Eye (tissue), 1 donor: ENCODE results near the gene OR2D2.
"Not testable (repeated sequence)": the region's sequence is repeated elsewhere in the genome, so short reads cannot be mapped to it uniquely, and the experiment has no call there.

Experiments
- DNase-seq: peaks from one replicate; pipeline ENCODE4 v3.0.0-alpha.2; 2015

Gene OR2D2

GRCh38 chr11:6876325-6876724, 16.0 kb downstream of the OR2D2 start, which contains the start of gene OR10A4:
TSS of gene OR10A4 (plus strand) at chr11:6876625. CDS start at chr11:6876648, 23 bp downstream.
- no peak for DNase-seq

GRCh38 chr11:6875761-6876160, 16.5 kb downstream of the OR2D2 start:
- no peak for DNase-seq

GRCh38 chr11:6871278-6871677, 21.0 kb downstream of the OR2D2 start:
- DNase-seq: no peak

GRCh38 chr11:6864438-6864837, 27.9 kb downstream of the OR2D2 start:
- DNase-seq: no peak

- no peak for DNase-seq
Measured at GRCh38 chr11:6862961-6863360, 29.3 kb downstream of the OR2D2 start, which contains the start of gene OR10A2. TSS of gene OR10A2 (plus strand) at chr11:6863057. CDS start at chr11:6869755, 6,698 bp downstream.

GRCh38 chr11:6856871-6857270, 35.4 kb downstream of the OR2D2 start:
- DNase-seq: no peak

GRCh38 chr11:6855971-6856541, 36.2 kb downstream of the OR2D2 start:
- DNase-seq: peak; percentile 83

- DNase-seq: not testable (repeated sequence)
Measured at GRCh38 chr11:6854801-6855200, 37.5 kb downstream of the OR2D2 start.

- no peak for DNase-seq
Measured at GRCh38 chr11:6850526-6850925, 41.8 kb downstream of the OR2D2 start.

- DNase-seq: no peak
Measured at GRCh38 chr11:6845383-6845782, 46.9 kb downstream of the OR2D2 start, which contains the start of gene OR10A5. TSS of gene OR10A5 (plus strand) at chr11:6845683. CDS start at chr11:6845683, 0 bp downstream.

- no peak for DNase-seq
Measured at GRCh38 chr11:6844356-6844755, 47.9 kb downstream of the OR2D2 start.

- DNase-seq: no peak
Measured at GRCh38 chr11:6843670-6844069, 48.6 kb downstream of the OR2D2 start.

- no peak for DNase-seq
Measured at GRCh38 chr11:6841694-6842093, 50.6 kb downstream of the OR2D2 start.
